ENCODE measurements around the gene C12orf57.

DNA sequence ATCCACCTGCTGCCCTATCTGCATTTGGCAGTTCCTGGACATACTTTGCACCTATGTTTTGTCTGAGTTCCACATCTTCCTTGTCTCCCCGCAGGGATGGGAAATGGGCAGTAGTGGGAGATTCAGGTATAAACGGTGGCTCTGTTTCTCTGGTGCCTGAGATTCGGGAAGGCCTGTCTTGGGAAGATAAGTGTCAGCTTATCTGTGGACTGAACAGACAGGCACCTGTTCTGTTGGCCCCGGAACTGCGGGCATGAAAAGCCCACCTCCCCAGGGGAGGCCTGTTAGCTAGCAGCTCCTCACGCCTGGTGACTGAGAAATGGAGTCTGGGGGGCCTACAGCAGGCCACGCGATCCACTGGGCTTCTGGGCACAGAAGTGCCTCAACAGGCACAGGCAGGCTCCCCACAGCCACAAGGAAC is 20.8 kb downstream of the C12orf57 start:
- TF ChIP-seq, protein P1, sequence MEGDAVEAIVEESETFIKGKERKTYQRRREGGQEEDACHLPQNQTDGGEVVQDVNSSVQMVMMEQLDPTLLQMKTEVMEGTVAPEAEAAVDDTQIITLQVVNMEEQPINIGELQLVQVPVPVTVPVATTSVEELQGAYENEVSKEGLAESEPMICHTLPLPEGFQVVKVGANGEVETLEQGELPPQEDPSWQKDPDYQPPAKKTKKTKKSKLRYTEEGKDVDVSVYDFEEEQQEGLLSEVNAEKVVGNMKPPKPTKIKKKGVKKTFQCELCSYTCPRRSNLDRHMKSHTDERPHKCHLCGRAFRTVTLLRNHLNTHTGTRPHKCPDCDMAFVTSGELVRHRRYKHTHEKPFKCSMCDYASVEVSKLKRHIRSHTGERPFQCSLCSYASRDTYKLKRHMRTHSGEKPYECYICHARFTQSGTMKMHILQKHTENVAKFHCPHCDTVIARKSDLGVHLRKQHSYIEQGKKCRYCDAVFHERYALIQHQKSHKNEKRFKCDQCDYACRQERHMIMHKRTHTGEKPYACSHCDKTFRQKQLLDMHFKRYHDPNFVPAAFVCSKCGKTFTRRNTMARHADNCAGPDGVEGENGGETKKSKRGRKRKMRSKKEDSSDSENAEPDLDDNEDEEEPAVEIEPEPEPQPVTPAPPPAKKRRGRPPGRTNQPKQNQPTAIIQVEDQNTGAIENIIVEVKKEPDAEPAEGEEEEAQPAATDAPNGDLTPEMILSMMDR (conservative IDR thresholded peaks at IDR 0.05): no peak
- no peak for TF ChIP-seq ZFX (IDR thresholded peaks at IDR 0.05)
